Coronary artery (tissue), 2 donors: ENCODE measurements around the gene PSMD12.
A peak's percentile ranks its signal among the peaks of the same experiment; 100 is the strongest.
"Not testable (repeated sequence)": the region's sequence is repeated elsewhere in the genome, so short reads cannot be mapped to it uniquely, and the experiment has no call there.

Experiments
- DNase-seq: peaks from one replicate; pipeline ENCODE4 v3.0.0-alpha.2; 2017; ENCODE audit warnings: low spot score
- H3K27ac ChIP-seq, 2 donors: fragments of 200-600 bp; sonication (generic); one replicate each; pipeline ENCODE4 v1.5.1; 2016 to 2019
- H3K4me3 ChIP-seq: fragments of 200-600 bp; sonication (generic); 2 replicates; pipeline ENCODE4 v1.5.1; 2016; ENCODE audit warnings: mild to moderate bottlenecking, moderate library complexity
- TF ChIP-seq, protein P1 (sequence below): fragments of 200-600 bp; sonication (generic); IDR thresholded peaks from one replicate; pipeline ENCODE4 v1.5.1; 2019; ENCODE audit warnings: antibody characterized with exemption

PSMD12 gene

DNA sequence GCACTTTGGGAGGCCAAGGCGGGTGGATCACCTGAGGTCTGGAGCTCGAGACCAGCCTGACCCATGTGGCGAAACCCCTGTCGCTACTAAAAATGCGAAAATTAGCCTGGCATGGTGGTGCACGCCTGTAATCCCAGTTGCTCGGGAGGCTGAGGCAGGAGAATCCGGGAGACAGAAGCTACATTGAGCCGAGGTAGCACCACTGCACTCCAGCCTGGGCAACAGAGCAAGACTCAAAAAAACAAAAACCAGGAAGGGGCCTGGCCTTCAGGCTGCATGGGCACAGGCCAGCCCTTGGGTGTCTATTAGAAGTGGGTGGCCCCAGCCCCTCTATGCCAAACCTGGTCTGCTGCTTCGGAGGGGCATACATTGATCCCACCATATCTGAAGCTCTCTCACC is 56.0 kb downstream of the PSMD12 start:
- no peak for DNase-seq
- TF ChIP-seq, protein P1, sequence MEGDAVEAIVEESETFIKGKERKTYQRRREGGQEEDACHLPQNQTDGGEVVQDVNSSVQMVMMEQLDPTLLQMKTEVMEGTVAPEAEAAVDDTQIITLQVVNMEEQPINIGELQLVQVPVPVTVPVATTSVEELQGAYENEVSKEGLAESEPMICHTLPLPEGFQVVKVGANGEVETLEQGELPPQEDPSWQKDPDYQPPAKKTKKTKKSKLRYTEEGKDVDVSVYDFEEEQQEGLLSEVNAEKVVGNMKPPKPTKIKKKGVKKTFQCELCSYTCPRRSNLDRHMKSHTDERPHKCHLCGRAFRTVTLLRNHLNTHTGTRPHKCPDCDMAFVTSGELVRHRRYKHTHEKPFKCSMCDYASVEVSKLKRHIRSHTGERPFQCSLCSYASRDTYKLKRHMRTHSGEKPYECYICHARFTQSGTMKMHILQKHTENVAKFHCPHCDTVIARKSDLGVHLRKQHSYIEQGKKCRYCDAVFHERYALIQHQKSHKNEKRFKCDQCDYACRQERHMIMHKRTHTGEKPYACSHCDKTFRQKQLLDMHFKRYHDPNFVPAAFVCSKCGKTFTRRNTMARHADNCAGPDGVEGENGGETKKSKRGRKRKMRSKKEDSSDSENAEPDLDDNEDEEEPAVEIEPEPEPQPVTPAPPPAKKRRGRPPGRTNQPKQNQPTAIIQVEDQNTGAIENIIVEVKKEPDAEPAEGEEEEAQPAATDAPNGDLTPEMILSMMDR = no peak
- H3K4me3 ChIP-seq = no peak overlapping the region
- no peak overlapping the region for H3K27ac ChIP-seq

- not testable (repeated sequence) for H3K4me3 ChIP-seq, DNase-seq, H3K27ac ChIP-seq
These were observed 60.7 kb downstream of the PSMD12 start for GRCh38 chr17:67305446-67306235.

GRCh38 chr17:67297454-67297960 is 68.9 kb downstream of the PSMD12 start:
- DNase-seq = no peak
- no peak overlapping the region for H3K4me3 ChIP-seq
- H3K27ac ChIP-seq = no peak overlapping the region
- TF ChIP-seq, protein P1 = no peak

GRCh38 chr17:67294451-67295199 is 71.8 kb downstream of the PSMD12 start:
- TF ChIP-seq, protein P1 = no peak
- Histone ChIP-seq H3K4me3 (no peak overlapping the region), H3K27ac (no peak overlapping the region)
- DNase-seq = no peak

GRCh38 chr17:67293251-67294203 is 72.8 kb downstream of the PSMD12 start:
- TF ChIP-seq, protein P1 = peak; percentile 71
- peak; percentile 75 for DNase-seq
- Histone ChIP-seq H3K27ac (no peak overlapping the region), H3K4me3 (no peak overlapping the region)

DNA sequence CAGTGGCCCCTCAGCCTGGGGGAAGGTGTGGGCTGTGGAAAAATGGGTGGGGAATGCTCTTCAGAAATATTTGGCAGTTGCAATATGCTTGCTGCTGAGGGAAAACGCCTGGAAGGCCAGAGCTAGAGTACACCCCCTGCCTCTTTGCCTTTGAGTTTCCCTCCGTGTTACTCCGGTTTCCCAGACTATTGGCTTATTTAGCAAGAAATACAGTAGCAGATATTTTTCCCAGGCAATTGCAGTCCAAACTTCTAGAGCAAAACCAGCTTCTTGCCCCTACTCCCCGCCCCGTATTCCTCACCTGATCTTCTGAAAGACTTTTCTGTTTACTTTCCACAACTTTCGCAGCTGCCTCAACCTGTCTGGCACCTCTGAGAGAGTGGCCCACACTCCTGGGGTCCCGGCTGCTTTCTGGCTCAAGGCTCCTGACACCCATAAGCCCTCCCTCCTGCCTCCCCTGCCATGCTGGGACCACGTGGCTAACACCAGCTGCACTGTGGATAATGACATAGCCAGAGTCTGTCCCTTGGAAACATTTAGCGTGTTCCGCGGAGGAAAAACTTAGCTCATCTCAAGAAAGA is 75.6 kb downstream of the PSMD12 start:
- DNase-seq = no peak
- TF ChIP-seq, protein P1 = no peak
- Histone ChIP-seq H3K27ac (no peak overlapping the region), H3K4me3 (no peak overlapping the region)
